HUES48 (cell line): Measurements from ENCODE around the gene CD28.
"Not testable (repeated sequence)": the region's sequence is repeated elsewhere in the genome, so short reads cannot be mapped to it uniquely, and the experiment has no call there.

Experiments
- H3K27ac ChIP-seq: one replicate; pipeline ENCODE4 v1.7.0; 2013; ENCODE audit warnings: low read depth, low read length, inconsistent platforms
- H3K27me3 ChIP-seq: 2 replicates; pipeline ENCODE4 v1.6.1; 2013; ENCODE audit warnings: mild to moderate bottlenecking, low read length; ENCODE audit not compliant: control insufficient read depth, insufficient read depth
- H3K36me3 ChIP-seq: 2 replicates; pipeline ENCODE4 v1.6.1; 2013; ENCODE audit warnings: low read length; ENCODE audit not compliant: control insufficient read depth, insufficient read depth
- H3K4me1 ChIP-seq: 2 replicates; pipeline ENCODE4 v1.6.1; 2013; ENCODE audit warnings: mild to moderate bottlenecking, low read length; ENCODE audit not compliant: control insufficient read depth, insufficient read depth
- H3K4me3 ChIP-seq: 2 replicates; pipeline ENCODE4 v1.5.1; 2013; ENCODE audit warnings: mild to moderate bottlenecking, low read depth, low read length
- H3K9ac ChIP-seq: 2 replicates; pipeline ENCODE4 v1.6.1; 2013; ENCODE audit warnings: mild to moderate bottlenecking, low read depth, low read length, moderate library complexity
- H3K9me3 ChIP-seq: 2 replicates; pipeline ENCODE4 v1.6.1; 2013; ENCODE audit warnings: low read length; ENCODE audit not compliant: control insufficient read depth, insufficient read depth

Gene CD28

DNA sequence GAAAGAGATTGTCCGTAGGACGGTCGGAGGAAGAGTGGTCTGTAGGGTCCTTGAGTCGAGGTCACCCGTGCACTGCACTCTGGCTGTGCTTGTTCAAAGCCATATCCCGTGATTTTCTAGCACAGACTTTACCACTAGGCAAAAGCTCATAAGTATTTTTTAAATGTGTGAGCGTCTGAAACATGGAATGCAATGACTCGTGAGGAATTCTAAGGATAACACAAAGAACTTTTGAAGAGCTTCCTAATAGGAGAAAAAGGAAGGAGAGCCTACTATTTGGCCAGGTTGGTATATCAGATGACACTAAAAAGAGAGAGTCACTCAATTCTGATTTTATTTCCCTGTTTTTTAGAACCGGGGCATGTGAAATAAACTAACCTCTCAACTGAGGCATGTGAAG, 68.3 kb downstream of the CD28 start:
- no peaks in the 10 kb centered on the region for H3K4me1 ChIP-seq
- H3K4me3 ChIP-seq, result no peak overlapping the region
- no peaks in the 10 kb centered on the region for H3K36me3 ChIP-seq

DNA sequence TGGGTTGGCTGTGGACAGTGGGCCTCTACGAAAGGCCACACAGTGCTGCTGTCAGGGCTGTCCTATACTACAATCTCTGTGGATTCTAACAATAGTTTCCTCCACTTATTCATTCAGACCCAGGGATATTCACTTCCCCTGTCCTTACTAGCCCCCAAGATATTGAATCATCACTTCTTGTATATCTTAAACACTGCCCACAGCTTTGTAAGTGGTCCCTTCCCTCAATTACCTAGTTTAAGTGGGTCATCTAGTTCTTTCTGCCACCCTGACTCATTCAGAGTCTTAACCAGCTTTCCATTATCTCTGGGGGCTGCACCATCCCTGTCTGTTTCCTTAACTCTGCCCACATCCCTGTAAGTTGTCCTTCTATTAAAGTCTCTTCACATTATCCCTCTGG, 69.2 kb downstream of the CD28 start:
- Histone ChIP-seq H3K9ac (no peak overlapping the region), H3K27me3 (no peaks in the 10 kb centered on the region), H3K27ac (no peak overlapping the region), H3K4me1 (no peaks in the 10 kb centered on the region), H3K4me3 (no peak overlapping the region), H3K36me3 (no peaks in the 10 kb centered on the region), H3K9me3 (no peaks in the 10 kb centered on the region)

More for the DNA sequence above, 68.3 kb downstream of the CD28 start:
- Histone ChIP-seq H3K27ac (no peak overlapping the region), H3K9ac (no peak overlapping the region), H3K27me3 (no peaks in the 10 kb centered on the region), H3K9me3 (no peaks in the 10 kb centered on the region)

DNA sequence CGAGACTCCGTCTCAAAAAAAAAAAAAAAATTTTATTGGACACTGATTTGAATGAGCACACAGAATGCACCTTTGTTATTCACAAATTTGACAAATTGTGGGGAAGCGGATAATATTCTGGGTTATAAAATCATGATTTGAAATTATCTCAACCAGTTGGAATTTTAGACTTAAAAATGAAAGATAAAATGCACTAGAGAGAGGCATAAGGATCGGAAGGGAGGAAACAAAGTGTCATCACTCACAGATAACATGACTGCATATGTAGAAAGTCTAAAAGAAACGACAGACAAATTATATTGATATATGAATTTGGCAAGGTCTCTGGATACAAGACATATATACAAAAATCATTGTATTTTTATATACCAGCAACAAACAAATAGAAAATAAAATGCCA, 70.6 kb downstream of the CD28 start:
- H3K4me3 ChIP-seq, result no peak overlapping the region
- H3K4me1 ChIP-seq, result no peaks in the 10 kb centered on the region
- no peaks in the 10 kb centered on the region for H3K36me3 ChIP-seq
- no peaks in the 10 kb centered on the region for H3K9me3 ChIP-seq
- H3K9ac ChIP-seq, result no peak overlapping the region
- no peaks in the 10 kb centered on the region for H3K27me3 ChIP-seq
- H3K27ac ChIP-seq, result no peak overlapping the region

- H3K4me3 ChIP-seq, H3K9ac ChIP-seq, H3K27ac ChIP-seq, H3K9me3 ChIP-seq, H3K27me3 ChIP-seq, H3K36me3 ChIP-seq, H3K4me1 ChIP-seq: not testable (repeated sequence)
These were observed 73.1 kb downstream of the CD28 start for GRCh38 chr2:203779477-203780073.

DNA sequence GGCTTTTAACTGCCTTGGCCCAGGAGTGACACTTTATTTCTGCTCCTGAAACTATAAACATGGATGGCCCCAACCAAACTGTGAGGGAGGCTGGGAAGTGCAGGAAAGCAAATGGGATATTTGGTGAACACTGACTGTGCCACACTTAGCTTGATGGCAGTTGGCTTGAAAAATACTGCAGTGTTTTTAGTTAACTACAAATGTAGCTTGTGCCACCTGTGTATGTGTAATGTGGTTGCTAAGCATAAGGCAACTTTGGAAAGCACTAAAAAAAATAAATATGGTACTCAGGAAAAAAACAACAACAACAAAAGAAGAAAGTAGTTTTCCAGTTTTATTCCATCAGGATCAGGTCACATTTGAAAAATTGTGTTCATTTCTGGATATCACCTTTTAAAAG, 73.8 kb downstream of the CD28 start:
- Histone ChIP-seq H3K27me3 (no peaks in the 10 kb centered on the region), H3K9ac (no peak overlapping the region), H3K4me3 (no peak overlapping the region), H3K36me3 (no peaks in the 10 kb centered on the region), H3K4me1 (no peaks in the 10 kb centered on the region), H3K27ac (no peak overlapping the region), H3K9me3 (no peaks in the 10 kb centered on the region)

DNA sequence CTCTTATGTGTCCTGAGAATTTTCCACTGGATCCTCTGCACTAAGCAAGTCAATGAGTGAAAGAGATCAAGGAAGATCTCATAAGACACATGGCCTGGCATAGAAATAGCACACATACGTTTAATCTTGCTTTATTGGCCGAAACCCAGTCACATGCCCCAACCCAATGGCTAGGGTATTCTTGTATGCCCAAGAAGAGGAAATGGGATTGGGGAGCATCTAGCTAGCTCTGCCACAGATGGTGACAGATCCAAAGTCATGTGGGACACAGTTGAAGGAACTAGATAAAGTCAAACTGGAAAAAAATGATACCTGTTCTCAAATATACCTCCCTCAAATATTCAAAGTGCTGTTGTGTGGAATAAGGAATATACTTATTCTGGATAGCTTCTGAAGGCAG, 74.7 kb downstream of the CD28 start:
- H3K4me1 ChIP-seq, result no peaks in the 10 kb centered on the region
- no peaks in the 10 kb centered on the region for H3K36me3 ChIP-seq
- no peaks in the 10 kb centered on the region for H3K27me3 ChIP-seq
- no peak overlapping the region for H3K4me3 ChIP-seq
- no peaks in the 10 kb centered on the region for H3K9me3 ChIP-seq
- no peak overlapping the region for H3K27ac ChIP-seq
- H3K9ac ChIP-seq, result no peak overlapping the region

DNA sequence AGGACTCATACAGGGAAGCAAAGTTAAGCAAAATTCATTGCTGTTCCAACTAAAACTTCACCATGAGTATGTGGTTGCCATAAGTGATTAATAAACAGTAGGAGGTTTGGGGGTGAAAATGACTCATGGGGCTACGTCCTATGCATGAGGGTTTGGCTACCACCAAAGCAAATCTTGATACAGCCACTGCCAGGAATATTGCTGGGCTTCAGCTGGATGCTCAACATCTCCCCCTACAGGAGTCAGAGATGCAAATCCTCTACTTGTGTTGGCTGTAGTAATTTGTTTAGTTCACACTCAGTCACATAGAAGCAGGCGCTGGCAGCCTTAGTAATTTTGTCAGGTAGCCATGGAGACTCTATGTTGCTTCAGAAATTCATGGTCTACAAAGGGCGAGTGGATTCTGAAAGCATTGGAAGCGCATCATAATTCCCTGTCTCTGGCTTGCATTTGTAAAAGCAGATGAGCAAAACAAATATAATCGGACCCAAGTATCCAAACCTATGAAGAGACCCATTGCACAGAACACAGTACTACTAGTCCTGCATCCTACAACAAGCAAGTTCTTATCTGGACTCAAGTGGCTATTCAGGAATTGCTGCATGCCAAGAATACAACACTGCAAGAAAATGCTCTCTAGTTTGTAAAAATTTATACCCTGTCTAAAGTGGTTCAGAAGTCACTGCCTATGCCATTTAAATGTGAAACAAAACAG, 76.0 kb downstream of the CD28 start:
- no peak overlapping the region for H3K4me3 ChIP-seq
- peaks cover 5% of the 10 kb centered on the region; the same call in 1 of the 2 replicates for H3K4me1 ChIP-seq
- H3K9me3 ChIP-seq, result no peaks in the 10 kb centered on the region
- H3K9ac ChIP-seq, result no peak overlapping the region
- H3K27ac ChIP-seq, result no peak overlapping the region
- H3K27me3 ChIP-seq, result no peaks in the 10 kb centered on the region
- H3K36me3 ChIP-seq, result no peaks in the 10 kb centered on the region

- no peak overlapping the region for H3K9ac ChIP-seq
- H3K4me3 ChIP-seq, result no peak overlapping the region
- H3K36me3 ChIP-seq, result no peaks in the 10 kb centered on the region
- H3K27ac ChIP-seq, result no peak overlapping the region
- H3K27me3 ChIP-seq, result no peaks in the 10 kb centered on the region
- peaks cover 5% of the 10 kb centered on the region; the same call in 1 of the 2 replicates for H3K4me1 ChIP-seq
- H3K9me3 ChIP-seq, result no peaks in the 10 kb centered on the region
These were observed 77.2 kb downstream of the CD28 start for GRCh38 chr2:203783496-203784203.

GRCh38 chr2:203784710-203785270, 78.4 kb downstream of the CD28 start:
- not testable (repeated sequence) for H3K27ac ChIP-seq, H3K4me1 ChIP-seq, H3K27me3 ChIP-seq

GRCh38 chr2:203785391-203786110, 79.1 kb downstream of the CD28 start:
- not testable (repeated sequence) for H3K27ac ChIP-seq, H3K9me3 ChIP-seq, H3K27me3 ChIP-seq, H3K4me1 ChIP-seq, H3K36me3 ChIP-seq, H3K9ac ChIP-seq, H3K4me3 ChIP-seq

More at GRCh38 chr2:203784710-203785270, 78.4 kb downstream of the CD28 start:
- H3K4me3 ChIP-seq, H3K36me3 ChIP-seq, H3K9me3 ChIP-seq, H3K9ac ChIP-seq: not testable (repeated sequence)
